SK-N-SH (cell line): ENCODE data around the gene MST1. TPM values are rescaled to one million over a fixed set of nuclear protein-coding genes. Genes with fewer than 3 reads are reported as not detected.
A peak's percentile ranks its signal among the peaks of the same experiment; 100 is the strongest.

Experiments used
- CTCF ChIA-PET: fragments of 300-600, 350-600 bp; formaldehyde crosslinking; extraction: SDS; loops from one replicate; lab custom pipeline; 2021; lab: Yijun Ruan, JAX
- POLR2A ChIA-PET: fragments of 350-600 bp; sonication (Branson Sonifier 250); formaldehyde crosslinking; extraction: SDS; loops from one replicate; lab custom pipeline; 2020; ENCODE audit warnings: antibody characterized with exemption, inconsistent platforms; lab: Yijun Ruan, JAX
- DNase-seq: peaks from one replicate; pipeline ENCODE4 v3.0.0; 2012
- H2AFZ ChIP-seq: fragments of 200-600 bp; sonication (generic); 2 replicates; pipeline ENCODE4 v1.8.1; 2016; ENCODE audit warnings: antibody characterized with exemption, mild to moderate bottlenecking, low read depth
- H3F3A ChIP-seq: fragments of 200-600 bp; sonication (generic); replicated peaks from 2 replicates; pipeline ENCODE3; 2016; ENCODE audit warnings: antibody characterized with exemption, mild to moderate bottlenecking; ENCODE audit not compliant: insufficient read depth
- H3K27ac ChIP-seq, 2 experiments: fragments of 200-500 bp in 1 of 2; fragments of 200-600 bp in 1 of 2; sonication (Bioruptor generic) in 1 of 2; sonication (generic), shearing (Covaris generic) in 1 of 2; 2 replicates each; pipeline versions ENCODE4 v1.5.1 to v1.6.1; 2014 to 2016; ENCODE audit warnings: low read depth in 2 of 2, inconsistent platforms in 1 of 2, low read length in 1 of 2, mild to moderate bottlenecking in 1 of 2, mixed read lengths in 1 of 2
- H3K27me3 ChIP-seq: fragments of 200-600 bp; sonication (generic), shearing (Covaris generic); 2 replicates; pipeline ENCODE4 v1.6.1; 2016; ENCODE audit warnings: mixed run types; ENCODE audit not compliant: insufficient read depth
- H3K36me3 ChIP-seq, 2 experiments: fragments of 200-500 bp in 1 of 2; fragments of 200-600 bp in 1 of 2; sonication (Bioruptor generic) in 1 of 2; sonication (generic) in 1 of 2; replicated peaks in 1 of 2; 2 replicates each; pipeline versions ENCODE3 to v1.5.1; 2014 to 2016; ENCODE audit warnings: low read length in 1 of 2, mild to moderate bottlenecking in 1 of 2; ENCODE audit not compliant: insufficient read depth in 2 of 2, control insufficient read depth in 1 of 2
- H3K4me1 ChIP-seq, 2 experiments: fragments of 200-500 bp in 1 of 2; fragments of 200-600 bp in 1 of 2; sonication (Bioruptor generic) in 1 of 2; sonication (generic), shearing (Covaris generic) in 1 of 2; 2 replicates each; pipeline versions ENCODE4 v1.5.1 to v1.6.1; 2014 to 2016; ENCODE audit warnings: low read depth in 1 of 2, low read length in 1 of 2, mixed run types in 1 of 2; ENCODE audit not compliant: insufficient read depth in 2 of 2, control insufficient read depth in 1 of 2
- H3K4me2 ChIP-seq: fragments of 200-600 bp; sonication (generic), shearing (Covaris generic); 2 replicates; pipeline ENCODE4 v1.6.1; 2017; ENCODE audit warnings: mixed run types
- H3K4me3 ChIP-seq, 2 experiments: fragments of 200-500 bp in 1 of 2; fragments of 200-600 bp in 1 of 2; sonication (Bioruptor generic) in 1 of 2; sonication (generic), shearing (Covaris generic) in 1 of 2; 2 replicates each; pipeline versions ENCODE4 v1.5.1 to v1.8.1; 2014 to 2016; ENCODE audit warnings: low read depth in 2 of 2, inconsistent platforms in 1 of 2, low read length in 1 of 2, mild to moderate bottlenecking in 1 of 2, mixed read lengths in 1 of 2, moderate library complexity in 1 of 2
- H3K79me2 ChIP-seq: fragments of 200-600 bp; sonication (generic); 2 replicates; pipeline ENCODE4 v1.8.1; 2017; ENCODE audit warnings: mild to moderate bottlenecking; ENCODE audit not compliant: insufficient read depth
- H3K9ac ChIP-seq: fragments of 200-600 bp; sonication (generic); 2 replicates; pipeline ENCODE4 v1.6.1; 2017; ENCODE audit warnings: mixed run types
- H3K9me2 ChIP-seq: fragments of 200-600 bp; sonication (generic); 2 replicates; pipeline ENCODE4 v1.6.1; 2017; ENCODE audit warnings: mixed run types
- H3K9me3 ChIP-seq: fragments of 200-600 bp; sonication (generic); 2 replicates; pipeline ENCODE4 v1.6.1; 2017; ENCODE audit warnings: mixed run types, mild to moderate bottlenecking, moderate library complexity
- H4K20me1 ChIP-seq: fragments of 200-600 bp; sonication (generic); 2 replicates; pipeline ENCODE4 v1.6.1; 2017; ENCODE audit warnings: mild to moderate bottlenecking, mixed run types; ENCODE audit not compliant: insufficient read depth
- CHD2 ChIP-seq: fragments of 150-350 bp; IDR thresholded peaks from 2 replicates; pipeline ENCODE4 v1.6.1; 2018; ENCODE audit warnings: low read length; ENCODE audit not compliant: partially characterized antibody
- CTCF ChIP-seq: fragments of 200-600 bp; sonication (generic); IDR thresholded peaks from 2 replicates; pipeline ENCODE4 v1.6.1; 2017; ENCODE audit warnings: antibody characterized with exemption, mild to moderate bottlenecking, moderate library complexity
- ELF1 ChIP-seq: IDR thresholded peaks from 2 replicates; pipeline ENCODE4 v1.4.0; 2012
- EP300 ChIP-seq, 2 experiments: IDR thresholded peaks; 2 replicates each; pipeline versions ENCODE4 v1.4.0 to v1.6.1; 2012; ENCODE audit warnings: borderline replicate concordance in 1 of 2, low read depth in 1 of 2, low read length in 1 of 2
- EZH2phosphoT487 ChIP-seq: fragments of 200-600 bp; sonication (generic); IDR thresholded peaks from 2 replicates; pipeline ENCODE4 v1.6.1; 2017; ENCODE audit warnings: low read depth, mixed run types, mild to moderate bottlenecking, antibody characterized with exemption, moderate library complexity, borderline replicate concordance
- FOSL2 ChIP-seq: IDR thresholded peaks from 2 replicates; pipeline ENCODE4 v1.4.0; 2012; ENCODE audit warnings: low read depth, mild to moderate bottlenecking, moderate library complexity, borderline replicate concordance
- FOXJ3 ChIP-seq: sonication (generic); formaldehyde crosslinking; IDR thresholded peaks from 2 replicates; pipeline ENCODE4 v1.5.1; 2020; ENCODE audit warnings: mild to moderate bottlenecking, missing genetic modification reagents
- FOXM1 ChIP-seq: IDR thresholded peaks from 2 replicates; pipeline ENCODE4 v1.4.0; 2012; ENCODE audit warnings: low read depth, mild to moderate bottlenecking
- GABPA ChIP-seq: IDR thresholded peaks from 2 replicates; pipeline ENCODE4 v1.4.0; 2012; ENCODE audit warnings: low read depth, mild to moderate bottlenecking
- GATA2 ChIP-seq: sonication (generic); formaldehyde crosslinking; IDR thresholded peaks from 2 replicates; pipeline ENCODE4 v1.5.0; 2020; ENCODE audit warnings: mild to moderate bottlenecking, missing genetic modification reagents
- IRF3 ChIP-seq: fragments of 150-350 bp; IDR thresholded peaks from 2 replicates; pipeline ENCODE4 v1.6.1; 2016; ENCODE audit warnings: mild to moderate bottlenecking, low read depth, low read length
- JUND ChIP-seq: IDR thresholded peaks from 2 replicates; pipeline ENCODE4 v1.4.0; 2012
- MAX ChIP-seq: IDR thresholded peaks from 2 replicates; pipeline ENCODE4 v1.4.0; 2012; ENCODE audit warnings: low read depth
- MXI1 ChIP-seq: IDR thresholded peaks from 2 replicates; pipeline ENCODE4 v1.6.1; 2012; ENCODE audit warnings: mild to moderate bottlenecking, low read depth, low read length, improper control_type of control experiment
- NFIC ChIP-seq: IDR thresholded peaks from 2 replicates; pipeline ENCODE4 v1.4.0; 2012; ENCODE audit warnings: borderline replicate concordance
- NRF1 ChIP-seq: IDR thresholded peaks from 2 replicates; pipeline ENCODE4 v1.6.1; 2012; ENCODE audit warnings: low read depth, mild to moderate bottlenecking, low read length
- PBX3 ChIP-seq: IDR thresholded peaks from 2 replicates; pipeline ENCODE4; 2012
- POLR2AphosphoS5 ChIP-seq: IDR thresholded peaks from 2 replicates; pipeline ENCODE4 v1.6.1; 2012; ENCODE audit warnings: low read depth, low read length
- RFX5 ChIP-seq: IDR thresholded peaks from 2 replicates; pipeline ENCODE4 v1.6.1; 2012; ENCODE audit warnings: mild to moderate bottlenecking, improper control_type of control experiment, low read length
- RXRA ChIP-seq: IDR thresholded peaks from 2 replicates; pipeline ENCODE4 v1.4.0; 2012; ENCODE audit warnings: low read depth, mild to moderate bottlenecking, borderline replicate concordance
- SIN3A ChIP-seq: IDR thresholded peaks from 2 replicates; pipeline ENCODE4 v1.6.1; 2012; ENCODE audit warnings: low read depth, mild to moderate bottlenecking, low read length, moderate library complexity, borderline replicate concordance
- SMC3 ChIP-seq: IDR thresholded peaks from 2 replicates; pipeline ENCODE4 v1.6.1; 2012; ENCODE audit warnings: low read depth, low read length, improper control_type of control experiment
- TCF12 ChIP-seq: IDR thresholded peaks from 2 replicates; pipeline ENCODE4 v1.4.0; 2012
- TEAD4 ChIP-seq: IDR thresholded peaks from 2 replicates; pipeline ENCODE4 v1.4.0; 2012; ENCODE audit warnings: mild to moderate bottlenecking, borderline replicate concordance; ENCODE audit not compliant: insufficient read depth
- USF1 ChIP-seq: IDR thresholded peaks from 2 replicates; pipeline ENCODE4 v1.4.0; 2012; ENCODE audit warnings: low read depth, borderline replicate concordance
- USF2 ChIP-seq: fragments of 150-350 bp; IDR thresholded peaks from 2 replicates; pipeline ENCODE4 v1.6.1; 2017; ENCODE audit warnings: antibody characterized with exemption, low read length, low read depth, borderline replicate concordance
- YY1 ChIP-seq: IDR thresholded peaks from 2 replicates; pipeline ENCODE4 v1.4.0; 2012; ENCODE audit warnings: low read depth, mild to moderate bottlenecking
- WGBS: methylation state at CpG from one replicate; pipeline ENCODE4 v1.1.6; 2017; ENCODE audit warnings: low lambda C conversion rate; 5-methylcytosine and 5-hydroxymethylcytosine counted together
- polyA plus RNA-seq, 3 experiments: library from polyadenylated mRNA; depleted of rRNA; stranded (reverse); fragments of >200 nt; gene quantifications; 2 replicates each; pipeline ENCODE4 v1.2.3, GENCODE V29; 2012

The MST1 gene
- polyA plus RNA-seq (2012; rRNA removed): 35.1 and 46.3 TPM in 2 replicates
- polyA plus RNA-seq (2012; cell fraction: cytosol; rRNA removed): 2.8 and 4.5 TPM in 2 replicates
- polyA plus RNA-seq (2012; cell fraction: nucleus; rRNA removed): 411 and 496 TPM in 2 replicates

GRCh38 chr3:49689046-49689907 is at the start of gene MST1, which contains the start of gene RNF123:
Gene MST1, minus strand, starts transcription at chr3:49689474. Its CDS starts 783 bp downstream, at chr3:49688691.
Gene RNF123, plus strand, starts transcription at chr3:49689557. Its CDS starts 1,609 bp downstream, at chr3:49691166.
- H3K27me3 ChIP-seq: no peaks in the 10 kb centered on the region
- peak within 1 kb of the TSS; percentile 83 for H3K4me2 ChIP-seq
- peak within 1 kb of the TSS; percentile 84 to 92 for H3K4me3 ChIP-seq
- POLR2A ChIA-PET: no interaction called here
- no peaks in the 10 kb centered on the region for H4K20me1 ChIP-seq
- H3K9me2 ChIP-seq: no peaks in the 10 kb centered on the region
- peaks cover 28% of the 10 kb centered on the region for H3K79me2 ChIP-seq
- no peaks in the 10 kb centered on the region for H3K9me3 ChIP-seq
- peak within 1 kb of the TSS; percentile 32 to 84; a peak in 3 of 4 replicates for H3K27ac ChIP-seq
- CTCF ChIA-PET: interaction anchor here (0.9 to 1.4 kb wide), 2 partner anchors 14 to 150 kb away, joined by 3 read pairs; no protein-coding TSS in a partner anchor
- peak within 1 kb of the TSS; percentile 74; the same call in 1 of the 2 replicates for H2AFZ ChIP-seq
- peak within 1 kb of the TSS; percentile 87 for H3K9ac ChIP-seq
- H3K4me1 ChIP-seq: peaks cover 5 to 27% of the 10 kb centered on the region in 2 experiments; a peak in 2 of 4 replicates
- 18% methylated on average over 5 of the region's 66 CpGs for WGBS
- peak; percentile 97 for DNase-seq
- no peaks in the 10 kb centered on the region for H3K36me3 ChIP-seq
- H3F3A ChIP-seq: no peaks in the 10 kb centered on the region
- peak; percentile 75 for TF ChIP-seq ELF1
- no peak for TF ChIP-seq USF2
- TF ChIP-seq TEAD4: no peak
- no peak for TF ChIP-seq JUND
- TF ChIP-seq FOSL2: no peak
- TF ChIP-seq RXRA: no peak
- TF ChIP-seq EP300 (IDR thresholded peaks at IDR 0.05; ENCODE audit: borderline replicate concordance in 1 of 2, low read depth in 1 of 2, low read length in 1 of 2): no peak
- no peak for TF ChIP-seq GATA2 (CRISPR knock-in tag)
- TF ChIP-seq MAX: peak; percentile 53
- TF ChIP-seq CHD2: peak; percentile 38
- 0 out of 2 replicates have a peak, but pooled peaks have one; percentile 44 for TF ChIP-seq YY1
- peak; percentile 79 for TF ChIP-seq GABPA
- no peak for TF ChIP-seq RFX5
- TF ChIP-seq NRF1: peak; percentile 92
- no peak for TF ChIP-seq PBX3
- no peak for TF ChIP-seq TCF12
- no peak for TF ChIP-seq IRF3
- no peak for TF ChIP-seq SMC3
- TF ChIP-seq FOXJ3 (CRISPR knock-in tag): no peak
- peak; percentile 36 for TF ChIP-seq CTCF
- TF ChIP-seq FOXM1: no peak
- peak; percentile 68; the same call in 1 of the 2 replicates for TF ChIP-seq MXI1
- TF ChIP-seq NFIC: no peak
- no peak for TF ChIP-seq USF1
- 0 out of 2 replicates have a peak, but pooled peaks have one; percentile 59 for TF ChIP-seq SIN3A
- peak; percentile 73 for TF ChIP-seq POLR2AphosphoS5
- no peak for TF ChIP-seq EZH2phosphoT487
